GM21390 (cell line): ENCODE results near the gene FLT4.
"Not testable (repeated sequence)": the region's sequence is repeated elsewhere in the genome, so short reads cannot be mapped to it uniquely, and the experiment has no call there.

ENCODE experiments used
- ATAC-seq: cut with Tn5 transposase; IDR thresholded peaks from one replicate; pipeline ENCODE4 v1.9.1; 2021; ENCODE audit not compliant: unreplicated experiment

FLT4 gene

GRCh38 chr5:180670586-180671359 lies 21.4 kb upstream of the FLT4 start:
- ATAC-seq: no peak

- no peak for ATAC-seq
Measured at GRCh38 chr5:180670157-180670556, 20.8 kb upstream of the FLT4 start.

GRCh38 chr5:180669661-180670060 lies 20.3 kb upstream of the FLT4 start:
- no peak for ATAC-seq

- no peak for ATAC-seq
Measured at GRCh38 chr5:180668835-180669596, 19.6 kb upstream of the FLT4 start.

GRCh38 chr5:180666812-180667211 lies 17.4 kb upstream of the FLT4 start:
- ATAC-seq: no peak

- ATAC-seq: no peak
Measured at GRCh38 chr5:180665682-180666404, 16.4 kb upstream of the FLT4 start.

GRCh38 chr5:180658774-180659564 lies 9.6 kb upstream of the FLT4 start:
- ATAC-seq: no peak

- not testable (repeated sequence) for ATAC-seq
Measured at GRCh38 chr5:180655243-180655642, 5.8 kb upstream of the FLT4 start.

- no peak for ATAC-seq
Measured at GRCh38 chr5:180652771-180653170, 3.4 kb upstream of the FLT4 start.

GRCh38 chr5:180652346-180652745 lies 2.9 kb upstream of the FLT4 start:
- no peak for ATAC-seq

- ATAC-seq: no peak
Measured at GRCh38 chr5:180648658-180649296, 623 bp downstream of the FLT4 start.

- no peak for ATAC-seq
Measured at GRCh38 chr5:180647941-180648500, 1.4 kb downstream of the FLT4 start.

- no peak for ATAC-seq
Measured at GRCh38 chr5:180647465-180647864, 1.9 kb downstream of the FLT4 start.

GRCh38 chr5:180646963-180647305 lies 2.5 kb downstream of the FLT4 start:
- ATAC-seq: no peak

GRCh38 chr5:180646289-180646962 lies 3.0 kb downstream of the FLT4 start:
- ATAC-seq: no peak

- no peak for ATAC-seq
Measured at GRCh38 chr5:180645274-180646204, 3.9 kb downstream of the FLT4 start.

GRCh38 chr5:180644825-180645273 lies 4.6 kb downstream of the FLT4 start:
- ATAC-seq: no peak

GRCh38 chr5:180644129-180644824 lies 5.1 kb downstream of the FLT4 start:
- no peak for ATAC-seq
